GM12892 (cell line): Measurements from ENCODE around the gene CYP2A6.
"Not testable (repeated sequence)": the region's sequence is repeated elsewhere in the genome, so short reads cannot be mapped to it uniquely, and the experiment has no call there.

Experiments used
- POLR2A ChIP-seq: IDR thresholded peaks from 2 replicates; pipeline ENCODE4 v1.6.1; 2011; ENCODE audit warnings: low read depth, low read length, control low read depth
- TAF1 ChIP-seq: IDR thresholded peaks from 2 replicates; pipeline ENCODE4 v1.6.1; 2011; ENCODE audit warnings: low read depth, mild to moderate bottlenecking, control low read depth, low read length, borderline replicate concordance

DNA sequence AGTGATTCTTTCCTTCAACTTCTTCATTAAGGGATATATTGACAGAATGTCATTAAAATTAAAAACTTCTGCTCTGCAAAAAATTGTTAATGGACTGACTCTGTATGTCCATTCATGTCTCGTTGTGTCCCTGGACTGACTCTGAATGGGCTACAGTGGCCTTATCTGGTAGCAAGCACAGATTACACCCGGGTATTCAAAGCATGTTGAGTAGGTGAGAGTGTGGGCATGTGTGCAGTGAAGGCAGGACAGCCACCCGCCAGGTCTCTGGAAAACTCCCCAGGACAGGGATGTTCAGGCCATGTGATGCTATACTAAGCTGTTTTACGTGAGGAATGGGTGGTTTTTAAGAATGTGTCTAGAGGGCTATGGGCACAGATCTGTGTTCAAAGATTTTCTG, 24.6 kb upstream of the CYP2A6 start:
- not testable (repeated sequence) for TF ChIP-seq TAF1, POLR2A
